Activated CD8-positive, alpha-beta memory T cell treated with anti-CD3 and anti-CD28 coated beads, Interleukin-2, amount 50 U/mL, for 24 hours (primary cell): ENCODE data around the gene CELA2B.

Experiments used
- DNase-seq: peaks from one replicate; pipeline ENCODE4 v3.0.0-alpha.2; 2020; ENCODE audit errors: extremely low read depth

Gene CELA2B

GRCh38 chr1:15525050-15526020 is 49.4 kb downstream of the CELA2B start:
- no peak for DNase-seq

GRCh38 chr1:15526021-15526489 is 50.2 kb downstream of the CELA2B start:
- no peak for DNase-seq

- DNase-seq = peak; percentile 95
Measured at GRCh38 chr1:15526490-15527339, 50.8 kb downstream of the CELA2B start, which contains the start of gene DNAJC16. TSS of gene DNAJC16 (plus strand) at chr1:15526848. CDS start at chr1:15529106, 2,258 bp downstream.

GRCh38 chr1:15531003-15531402 is 55.1 kb downstream of the CELA2B start:
- no peak for DNase-seq

- DNase-seq = no peak
Measured at GRCh38 chr1:15531682-15532081, 55.8 kb downstream of the CELA2B start.

- no peak for DNase-seq
Measured at GRCh38 chr1:15538771-15539170, 62.9 kb downstream of the CELA2B start.

GRCh38 chr1:15540186-15540585 is 64.3 kb downstream of the CELA2B start:
- no peak for DNase-seq
